T-helper 9 cell (primary cell): ENCODE results near the gene PCDHB9.
A peak's percentile ranks its signal among the peaks of the same experiment; 100 is the strongest.
"Not testable (repeated sequence)": the region's sequence is repeated elsewhere in the genome, so short reads cannot be mapped to it uniquely, and the experiment has no call there.

Source experiments
- DNase-seq: peaks from one replicate; pipeline ENCODE4 v3.0.0-alpha.2; 2020
- total RNA-seq, 2 donors: gene quantifications; one replicate each; lab custom pipeline; 2026; lab: John Stamatoyannopoulos, UW

The PCDHB9 gene
- total RNA-seq: 0 to 0.21 reads per million in 2 donors

- DNase-seq: peak; percentile 35
Measured at GRCh38 chr5:141186897-141187512, at the start of gene PCDHB9. Gene PCDHB9, plus strand, starts transcription at chr5:141187161. Its CDS starts 158 bp downstream, at chr5:141187319.

- DNase-seq: not testable (repeated sequence)
Measured at GRCh38 chr5:141137346-141137745, 49.6 kb upstream of the PCDHB9 start.

- no peak for DNase-seq
Measured at GRCh38 chr5:141149812-141150211, 37.1 kb upstream of the PCDHB9 start, which contains the start of gene PCDHB6. Gene PCDHB6, plus strand, starts transcription at chr5:141150057. Its CDS starts 201 bp downstream, at chr5:141150258.

GRCh38 chr5:141150224-141150992, 36.6 kb upstream of the PCDHB9 start:
- DNase-seq: no peak

- no peak for DNase-seq
Measured at GRCh38 chr5:141150993-141151325, 36.0 kb upstream of the PCDHB9 start.

GRCh38 chr5:141151632-141152031, 35.3 kb upstream of the PCDHB9 start:
- not testable (repeated sequence) for DNase-seq

- DNase-seq: not testable (repeated sequence)
Measured at GRCh38 chr5:141152096-141152495, 34.9 kb upstream of the PCDHB9 start.

- DNase-seq: no peak
Measured at GRCh38 chr5:141155540-141156374, 31.2 kb upstream of the PCDHB9 start.

- DNase-seq: not testable (repeated sequence)
Measured at GRCh38 chr5:141157356-141157755, 29.6 kb upstream of the PCDHB9 start.

- DNase-seq: not testable (repeated sequence)
Measured at GRCh38 chr5:141157901-141158300, 29.1 kb upstream of the PCDHB9 start.

- peak; percentile 11 for DNase-seq
Measured at GRCh38 chr5:141172381-141173204, 14.4 kb upstream of the PCDHB9 start, which contains the start of gene PCDHB7. Gene PCDHB7, plus strand, starts transcription at chr5:141172644. Its CDS starts 192 bp downstream, at chr5:141172836.

GRCh38 chr5:141174291-141175104, 12.5 kb upstream of the PCDHB9 start:
- DNase-seq: not testable (repeated sequence)

GRCh38 chr5:141175933-141176332, 11.0 kb upstream of the PCDHB9 start:
- no peak for DNase-seq

- not testable (repeated sequence) for DNase-seq
Measured at GRCh38 chr5:141177577-141178191, 9.3 kb upstream of the PCDHB9 start, which contains the start of gene PCDHB8. Gene PCDHB8, plus strand, starts transcription at chr5:141177790. Its CDS starts 245 bp downstream, at chr5:141178035.

GRCh38 chr5:141179371-141179770, 7.6 kb upstream of the PCDHB9 start:
- DNase-seq: not testable (repeated sequence)

GRCh38 chr5:141179876-141180275, 7.1 kb upstream of the PCDHB9 start:
- not testable (repeated sequence) for DNase-seq

- DNase-seq: no peak
Measured at GRCh38 chr5:141180313-141180712, 6.6 kb upstream of the PCDHB9 start.

- no peak for DNase-seq
Measured at GRCh38 chr5:141182248-141182647, 4.7 kb upstream of the PCDHB9 start, which contains the start of gene PCDHB16. Gene PCDHB16, plus strand, starts transcription at chr5:141182387. Its CDS starts 173 bp downstream, at chr5:141182560.

- not testable (repeated sequence) for DNase-seq
Measured at GRCh38 chr5:141184117-141184855, 2.7 kb upstream of the PCDHB9 start.

GRCh38 chr5:141188682-141189081, 1.7 kb downstream of the PCDHB9 start:
- not testable (repeated sequence) for DNase-seq
